ENCODE measurements around the gene SH3GL1. TPM values are rescaled to one million over a fixed set of nuclear protein-coding genes. Genes with fewer than 3 reads are reported as not detected.
"Not testable (repeated sequence)": the region's sequence is repeated elsewhere in the genome, so short reads cannot be mapped to it uniquely, and the experiment has no call there.

The SH3GL1 gene
- total and polyA plus RNA-seq, 10 donors = 26.1 to 77.4 (median 42.1) TPM

DNA sequence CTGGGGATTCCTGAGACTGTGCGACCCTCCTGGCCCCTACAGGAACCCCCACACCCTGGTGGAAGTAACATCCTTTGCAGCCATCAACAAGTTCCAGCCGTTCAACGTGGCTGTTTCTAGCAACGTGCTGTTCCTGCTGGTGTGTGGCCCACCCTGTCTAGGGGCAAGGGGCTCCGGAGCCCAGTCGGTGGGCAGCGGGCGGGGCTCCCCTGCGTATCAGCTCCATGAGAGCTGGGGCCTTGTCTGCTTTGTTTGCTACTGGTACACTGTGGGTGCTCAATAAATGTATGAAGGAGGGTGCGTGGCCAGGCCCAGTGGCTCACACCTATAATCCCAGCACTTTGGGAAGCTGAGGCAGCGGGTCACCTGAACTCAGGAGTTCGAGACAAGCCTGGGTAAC lies 46.1 kb downstream of the SH3GL1 start:
- intact Hi-C loops (cut with DNase I; ENCODE audit: low total_unique reads) = loop anchor here (5.0 kb wide), 1 partner anchor 87 kb away; no protein-coding TSS in a partner anchor

DNA sequence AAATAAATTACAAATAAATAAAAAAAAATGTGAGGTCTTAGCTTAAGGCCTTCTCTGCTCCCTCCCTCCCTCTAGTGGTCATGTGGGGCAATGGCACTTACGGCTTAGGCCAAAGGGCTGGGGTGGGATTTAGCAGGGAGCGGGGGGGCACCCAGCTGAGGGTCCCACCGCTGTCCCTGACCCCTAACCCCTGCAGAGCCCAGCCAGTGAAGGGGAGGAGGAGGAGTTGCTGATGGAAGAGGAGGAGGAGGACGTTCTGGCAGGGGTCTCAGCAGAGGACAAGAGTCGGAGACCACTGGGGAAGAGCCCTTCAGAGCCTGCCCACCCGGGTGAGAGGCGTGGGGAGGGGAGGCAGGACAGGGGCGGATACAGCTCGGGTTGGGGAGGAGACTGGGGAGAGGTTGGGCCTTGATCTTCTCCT lies 47.6 kb downstream of the SH3GL1 start:
- Histone ChIP-seq H3K27ac (no peak overlapping the region), H3K4me3 (no peak overlapping the region), H3K36me3 (peaks cover 0 to 60% (median 3%) of the 10 kb centered on the region in 6 donors), H3K9me3 (no peaks in the 10 kb centered on the region), H3K4me1 (peaks cover 0 to 15% (median 1%) of the 10 kb centered on the region in 6 donors), H3K27me3 (replicated peaks in 1 of 7) (peaks cover 0 to 24% (median 0%) of the 10 kb centered on the region in 7 donors)
- no peak for TF ChIP-seq POLR2A (IDR thresholded peaks at IDR 0.05)
- TF ChIP-seq, protein P1, sequence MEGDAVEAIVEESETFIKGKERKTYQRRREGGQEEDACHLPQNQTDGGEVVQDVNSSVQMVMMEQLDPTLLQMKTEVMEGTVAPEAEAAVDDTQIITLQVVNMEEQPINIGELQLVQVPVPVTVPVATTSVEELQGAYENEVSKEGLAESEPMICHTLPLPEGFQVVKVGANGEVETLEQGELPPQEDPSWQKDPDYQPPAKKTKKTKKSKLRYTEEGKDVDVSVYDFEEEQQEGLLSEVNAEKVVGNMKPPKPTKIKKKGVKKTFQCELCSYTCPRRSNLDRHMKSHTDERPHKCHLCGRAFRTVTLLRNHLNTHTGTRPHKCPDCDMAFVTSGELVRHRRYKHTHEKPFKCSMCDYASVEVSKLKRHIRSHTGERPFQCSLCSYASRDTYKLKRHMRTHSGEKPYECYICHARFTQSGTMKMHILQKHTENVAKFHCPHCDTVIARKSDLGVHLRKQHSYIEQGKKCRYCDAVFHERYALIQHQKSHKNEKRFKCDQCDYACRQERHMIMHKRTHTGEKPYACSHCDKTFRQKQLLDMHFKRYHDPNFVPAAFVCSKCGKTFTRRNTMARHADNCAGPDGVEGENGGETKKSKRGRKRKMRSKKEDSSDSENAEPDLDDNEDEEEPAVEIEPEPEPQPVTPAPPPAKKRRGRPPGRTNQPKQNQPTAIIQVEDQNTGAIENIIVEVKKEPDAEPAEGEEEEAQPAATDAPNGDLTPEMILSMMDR (IDR thresholded peaks at IDR 0.05 in 8 of 11, conservative IDR thresholded peaks at IDR 0.05 in 3 of 11) = peak; percentile 64 to 95 (median 88)
- peak in 2 of 3 donors; percentile 12 to 42 for TF ChIP-seq POLR2AphosphoS5 (IDR thresholded peaks at IDR 0.05)
- 35 to 56% (median 41%) methylated on average over 9 of the region's 9 CpGs for WGBS, 5 donors
- DNase-seq = peak; percentile 79
- intact Hi-C loops (cut with DNase I; ENCODE audit: low total_unique reads) = loop anchor here (5.0 kb wide), 1 partner anchor 85 kb away; no protein-coding TSS in a partner anchor

More for the DNA sequence above, 46.1 kb downstream of the SH3GL1 start:
- Histone ChIP-seq H3K36me3 (peaks cover 0 to 69% (median 15%) of the 10 kb centered on the region in 6 donors), H3K27me3 (replicated peaks in 1 of 7) (peaks cover 0 to 15% (median 0%) of the 10 kb centered on the region in 7 donors), H3K27ac (no peak overlapping the region), H3K9me3 (no peaks in the 10 kb centered on the region), H3K4me1 (peaks cover 0 to 12% (median 0%) of the 10 kb centered on the region in 6 donors), H3K4me3 (no peak overlapping the region)
- no peak for DNase-seq
- TF ChIP-seq POLR2A (IDR thresholded peaks at IDR 0.05) = no peak
- peak in 1 of 3 donors; percentile 39 for TF ChIP-seq POLR2AphosphoS5 (IDR thresholded peaks at IDR 0.05)
- 86 to 94% (median 90%) methylated on average over 4 to 12 of the region's 12 CpGs for WGBS, 5 donors

DNA sequence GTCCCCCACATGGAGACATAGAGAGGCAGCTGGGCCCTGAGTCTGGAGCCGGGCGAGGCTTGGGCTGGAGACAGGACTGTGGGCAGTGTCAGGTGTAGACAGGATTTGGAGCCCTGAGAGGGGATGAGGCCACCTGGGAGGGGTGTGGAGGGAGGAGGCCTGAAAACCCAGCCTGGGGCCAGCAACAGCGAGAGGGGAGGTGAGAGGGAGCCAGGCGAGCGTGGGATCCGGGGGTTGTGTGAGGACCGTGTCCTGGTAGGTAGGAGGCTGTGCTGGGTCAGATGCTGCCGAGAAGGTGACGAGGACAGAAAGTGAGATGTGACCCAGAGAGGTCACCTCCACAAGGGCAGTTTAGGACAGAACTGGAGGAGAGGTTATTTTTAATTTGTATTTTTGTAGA lies 49.6 kb downstream of the SH3GL1 start:
- Histone ChIP-seq H3K4me1 (peaks cover 0 to 34% (median 4%) of the 10 kb centered on the region in 6 donors), H3K4me3 (no peak overlapping the region), H3K27me3 (replicated peaks in 1 of 7) (peaks cover 0 to 36% (median 0%) of the 10 kb centered on the region in 7 donors), H3K27ac (no peak overlapping the region), H3K36me3 (peaks cover 0 to 53% (median 0%) of the 10 kb centered on the region in 6 donors), H3K9me3 (no peaks in the 10 kb centered on the region)
- no peak for DNase-seq
- 94 to 98% (median 95%) methylated on average over 9 of the region's 9 CpGs for WGBS, 5 donors
- intact Hi-C loops (cut with DNase I; ENCODE audit: low total_unique reads) = loop anchor here (5.0 kb wide), 1 partner anchor 83 kb away; no protein-coding TSS in a partner anchor
- no peak for TF ChIP-seq POLR2AphosphoS5 (IDR thresholded peaks at IDR 0.05)
- no peak for TF ChIP-seq POLR2A (IDR thresholded peaks at IDR 0.05)

DNA sequence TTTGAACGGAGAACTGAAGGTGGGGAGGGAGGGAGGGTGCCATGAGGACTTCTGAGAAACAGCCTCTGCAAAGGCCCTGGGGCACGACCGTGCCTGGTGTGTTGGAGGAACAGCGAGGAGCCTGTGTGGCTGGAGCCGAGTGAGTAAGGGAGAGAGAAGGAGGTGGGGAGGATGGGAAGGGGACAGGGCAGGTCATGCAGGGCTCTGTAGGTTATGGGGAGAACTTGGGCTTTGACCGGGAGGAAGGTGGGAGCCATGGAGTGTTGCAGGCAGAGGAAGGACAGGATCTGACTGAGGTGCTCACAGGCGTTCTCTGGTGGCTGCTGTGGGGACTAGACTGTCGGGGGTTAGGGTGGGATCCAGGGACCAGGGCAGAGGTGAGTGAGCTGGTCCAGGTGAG lies 50.2 kb downstream of the SH3GL1 start:
- Histone ChIP-seq H3K4me1 (peaks cover 0 to 40% (median 7%) of the 10 kb centered on the region in 6 donors), H3K36me3 (peaks cover 0 to 53% (median 0%) of the 10 kb centered on the region in 6 donors), H3K27ac (no peak overlapping the region), H3K9me3 (no peaks in the 10 kb centered on the region), H3K4me3 (no peak overlapping the region), H3K27me3 (replicated peaks in 1 of 7) (peaks cover 0 to 42% (median 0%) of the 10 kb centered on the region in 7 donors)
- 81 to 94% (median 88%) methylated on average over 8 of the region's 8 CpGs for WGBS, 5 donors
- no peak for DNase-seq
- no peak for TF ChIP-seq POLR2AphosphoS5 (IDR thresholded peaks at IDR 0.05)
- no peak for TF ChIP-seq POLR2A (IDR thresholded peaks at IDR 0.05)
- TF ChIP-seq, protein P1 (IDR thresholded peaks at IDR 0.05 in 8 of 11, conservative IDR thresholded peaks at IDR 0.05 in 3 of 11) = no peak
- intact Hi-C loops (cut with DNase I; ENCODE audit: low total_unique reads) = loop anchor here (5.0 kb wide), 1 partner anchor 83 kb away; no protein-coding TSS in a partner anchor

DNA sequence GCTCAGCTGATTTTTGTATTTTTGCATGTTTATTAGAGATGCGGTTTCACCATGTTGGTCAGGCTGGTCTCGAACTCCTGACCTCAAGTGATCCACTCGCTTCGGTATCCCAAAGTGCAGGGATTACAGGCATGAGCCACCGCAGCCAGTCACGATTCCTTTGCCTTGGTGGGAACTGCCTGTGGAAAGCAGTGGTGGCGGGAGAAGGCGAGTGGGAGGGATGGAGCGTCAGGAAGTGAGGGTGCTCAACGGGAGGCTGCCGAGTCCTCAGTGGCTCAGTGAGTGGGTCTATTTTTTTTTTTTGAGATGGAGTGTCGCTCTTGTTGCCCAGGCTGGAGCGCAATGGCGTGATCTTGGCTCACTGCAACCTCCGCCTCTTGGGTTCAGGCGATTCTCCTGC lies 51.1 kb downstream of the SH3GL1 start:
- Histone ChIP-seq H3K27me3 (replicated peaks in 1 of 7) (peaks cover 0 to 47% (median 0%) of the 10 kb centered on the region in 7 donors), H3K4me1 (peaks cover 3 to 48% (median 10%) of the 10 kb centered on the region in 6 donors), H3K36me3 (peaks cover 0 to 45% (median 0%) of the 10 kb centered on the region in 6 donors)
- H3K9me3 ChIP-seq; H3K4me3 ChIP-seq; H3K27ac ChIP-seq; DNase-seq; intact Hi-C loops (cut with DNase I; ENCODE audit: low total_unique reads): not testable (repeated sequence)
- 90 to 94% (median 93%) methylated on average over 16 of the region's 16 CpGs for WGBS, 5 donors
- peak in 1 of 3 donors; percentile 12 for TF ChIP-seq POLR2AphosphoS5 (IDR thresholded peaks at IDR 0.05)

All from spleen (tissue), 11 donors.